IMR-90 (cell line): ENCODE measurements around the gene FAM89B. TPM values are rescaled to one million over a fixed set of nuclear protein-coding genes. Genes with fewer than 3 reads are reported as not detected.

ENCODE experiments used
- ATAC-seq: fragments of 200-7000 bp; cut with Tn5 transposase; 2 replicates; pipeline ENCODE4 v1.9.1; 2020; ENCODE audit warnings: low read depth, mild to moderate bottlenecking, moderate library complexity
- BruUV-seq: library from RNA; stranded (reverse); fragments of 400-500 nt; replicated peaks from 2 replicates; lab custom pipeline; 2021; lab: Mats Ljungman, UMichigan
- CTCF ChIA-PET: fragments of 300-600 bp; formaldehyde crosslinking; extraction: SDS; loops from one replicate; lab custom pipeline; 2021; ENCODE audit warnings: antibody characterized with exemption; lab: Yijun Ruan, JAX
- POLR2A ChIA-PET: fragments of 300-600 bp; sonication (Branson Sonifier 250); formaldehyde crosslinking; loops from one replicate; lab custom pipeline; 2022; ENCODE audit warnings: antibody characterized with exemption; ENCODE audit not compliant: unreplicated experiment; lab: Charles Lee
- DNase-seq: peaks from one replicate; pipeline ENCODE4 v3.0.0; 2013
- H2AFZ ChIP-seq: replicated peaks from 2 replicates; pipeline ENCODE3; 2013; ENCODE audit warnings: low read length, mild to moderate bottlenecking; ENCODE audit not compliant: poor library complexity
- H2AK5ac ChIP-seq: 2 replicates; pipeline ENCODE4 v1.6.1; 2013; ENCODE audit warnings: low read depth, low read length, inconsistent platforms
- H2AK9ac ChIP-seq: replicated peaks from 2 replicates; pipeline ENCODE3; 2013; ENCODE audit warnings: mild to moderate bottlenecking, low read depth, low read length, moderate library complexity; ENCODE audit not compliant: poor library complexity
- H2BK120ac ChIP-seq: 2 replicates; pipeline ENCODE4 v1.6.1; 2013; ENCODE audit warnings: low read depth, low read length, inconsistent platforms
- H2BK15ac ChIP-seq: 3 replicates; pipeline ENCODE4 v1.6.1; 2013; ENCODE audit warnings: low read depth, low read length, inconsistent platforms
- H2BK20ac ChIP-seq: 2 replicates; pipeline ENCODE4 v1.6.1; 2013; ENCODE audit warnings: low read depth, mild to moderate bottlenecking, inconsistent platforms, low read length, moderate library complexity
- H2BK5ac ChIP-seq: 2 replicates; pipeline ENCODE4 v1.6.1; 2013; ENCODE audit warnings: mild to moderate bottlenecking, low read depth, low read length, inconsistent platforms; ENCODE audit not compliant: poor library complexity, severe bottlenecking
- H3K14ac ChIP-seq: replicated peaks from 2 replicates; pipeline ENCODE4 v1.6.1; 2013; ENCODE audit warnings: low read depth, low read length, inconsistent platforms
- H3K18ac ChIP-seq: 2 replicates; pipeline ENCODE4 v1.6.1; 2013; ENCODE audit warnings: low read depth, low read length, control low read depth
- H3K23ac ChIP-seq: 2 replicates; pipeline ENCODE4 v1.6.1; 2013; ENCODE audit warnings: low read depth, low read length, inconsistent platforms
- H3K27ac ChIP-seq: 2 replicates; pipeline ENCODE4 v1.5.1; 2013; ENCODE audit warnings: mild to moderate bottlenecking, control low read depth, low read length; ENCODE audit not compliant: insufficient read depth
- H3K27me3 ChIP-seq: 2 replicates; pipeline ENCODE4 v1.6.1; 2013; ENCODE audit warnings: low read length; ENCODE audit not compliant: control insufficient read depth, insufficient read depth
- H3K36me3 ChIP-seq: 2 replicates; pipeline ENCODE4 v1.6.1; 2013; ENCODE audit warnings: low read length, mixed read lengths; ENCODE audit not compliant: control insufficient read depth, insufficient read depth
- H3K4ac ChIP-seq: 2 replicates; pipeline ENCODE4 v1.6.1; 2013; ENCODE audit warnings: low read depth, low read length, inconsistent platforms
- H3K4me1 ChIP-seq: 2 replicates; pipeline ENCODE4 v1.6.1; 2013; ENCODE audit warnings: low read length, mixed read lengths; ENCODE audit not compliant: control insufficient read depth, insufficient read depth
- H3K4me2 ChIP-seq: 2 replicates; pipeline ENCODE4 v1.6.1; 2013; ENCODE audit warnings: low read depth, mild to moderate bottlenecking, control low read depth, low read length, moderate library complexity
- H3K4me3 ChIP-seq: 2 replicates; pipeline ENCODE4 v1.5.1; 2013; ENCODE audit warnings: low read depth, mild to moderate bottlenecking, control low read depth, low read length, moderate library complexity; ENCODE audit not compliant: insufficient read depth
- H3K56ac ChIP-seq: 2 replicates; pipeline ENCODE4 v1.6.1; 2013; ENCODE audit warnings: low read length, inconsistent platforms; ENCODE audit not compliant: insufficient read depth; ENCODE audit errors: extremely low read depth
- H3K79me1 ChIP-seq, 2 experiments: 2 replicates each; pipeline ENCODE4 v1.6.1; 2013; ENCODE audit warnings: low read length in 2 of 2, inconsistent platforms in 1 of 2, low read depth in 1 of 2
- H3K9ac ChIP-seq: 2 replicates; pipeline ENCODE4 v1.6.1; 2013; ENCODE audit warnings: low read depth, low read length, control low read depth
- H3K9me1 ChIP-seq: 2 replicates; pipeline ENCODE4 v1.6.1; 2013; ENCODE audit warnings: low read length, inconsistent platforms; ENCODE audit not compliant: insufficient read depth
- H3K9me3 ChIP-seq: 2 replicates; pipeline ENCODE4 v1.6.1; 2013; ENCODE audit warnings: low read length; ENCODE audit not compliant: control insufficient read depth, insufficient read depth
- H4K20me1 ChIP-seq: 2 replicates; pipeline ENCODE4 v1.6.1; 2013; ENCODE audit warnings: low read length, inconsistent platforms; ENCODE audit not compliant: insufficient read depth
- H4K5ac ChIP-seq: 2 replicates; pipeline ENCODE4 v1.6.1; 2013; ENCODE audit warnings: mild to moderate bottlenecking, low read depth, low read length, control low read depth
- H4K8ac ChIP-seq, 2 experiments: 2 replicates each; pipeline ENCODE4 v1.6.1; 2013; ENCODE audit warnings: low read depth in 2 of 2, low read length in 2 of 2, control low read depth in 1 of 2, inconsistent platforms in 1 of 2
- H4K91ac ChIP-seq: 2 replicates; pipeline ENCODE4 v1.6.1; 2013; ENCODE audit warnings: low read depth, low read length, inconsistent platforms; ENCODE audit not compliant: insufficient read depth
- CTCF ChIP-seq: conservative IDR thresholded peaks from 2 replicates; pipeline ENCODE4 v1.5.1; 2012; ENCODE audit warnings: mild to moderate bottlenecking, low read depth, low read length, improper control_type of control experiment
- POLR2A ChIP-seq: IDR thresholded peaks from 2 replicates; pipeline ENCODE4 v1.6.1; 2012; ENCODE audit warnings: mild to moderate bottlenecking, low read depth, low read length
- WGBS, 2 experiments: methylation state at CpG; one replicate each; pipeline versions ENCODE4 v1.1.5 to v1.1.7; 2013; ENCODE audit warnings: missing lambda C conversion rate in 2 of 2; ENCODE audit not compliant: insufficient read length in 1 of 2; ENCODE audit errors: extremely low coverage in 2 of 2; 5-methylcytosine and 5-hydroxymethylcytosine counted together
- dilution Hi-C: fragments of 300-500 bp; cut with HindIII; formaldehyde crosslinking; loops from one replicate; pipeline ENCODE4 v1.14.3; 2018; ENCODE audit warnings: low sequenced_read_pairs; ENCODE audit not compliant: unreplicated experiment
- in situ Hi-C: fragments of 300-500 bp; cut with MboI; formaldehyde crosslinking; loops from 3 replicates; pipeline ENCODE4 v1.14.3; 2019; ENCODE audit warnings: low sequenced_read_pairs, inconsistent platforms, mixed read lengths
- intact Hi-C: fragments of 100-400 bp; cut with micrococcal nuclease; formaldehyde crosslinking; loops from 2 replicates; pipeline ENCODE4 v1.10.0; 2022
- polyA plus RNA-seq, 3 experiments: library from polyadenylated mRNA; depleted of rRNA; stranded (reverse); fragments of >200 nt; gene quantifications; 2 replicates each; pipeline ENCODE4 v1.2.3, GENCODE V29; 2012; ENCODE audit warnings: low replicate concordance in 1 of 3
- total RNA-seq: library from RNA; depleted of rRNA; stranded (reverse); fragments of >200 nt; gene quantifications from 2 replicates; pipeline ENCODE4 v1.2.3, GENCODE V29; 2012

FAM89B gene
- total and polyA plus RNA-seq, 2 of the 4 experiments (the other 2 are of a cell fraction) = 12.0 to 65.5 TPM

DNA sequence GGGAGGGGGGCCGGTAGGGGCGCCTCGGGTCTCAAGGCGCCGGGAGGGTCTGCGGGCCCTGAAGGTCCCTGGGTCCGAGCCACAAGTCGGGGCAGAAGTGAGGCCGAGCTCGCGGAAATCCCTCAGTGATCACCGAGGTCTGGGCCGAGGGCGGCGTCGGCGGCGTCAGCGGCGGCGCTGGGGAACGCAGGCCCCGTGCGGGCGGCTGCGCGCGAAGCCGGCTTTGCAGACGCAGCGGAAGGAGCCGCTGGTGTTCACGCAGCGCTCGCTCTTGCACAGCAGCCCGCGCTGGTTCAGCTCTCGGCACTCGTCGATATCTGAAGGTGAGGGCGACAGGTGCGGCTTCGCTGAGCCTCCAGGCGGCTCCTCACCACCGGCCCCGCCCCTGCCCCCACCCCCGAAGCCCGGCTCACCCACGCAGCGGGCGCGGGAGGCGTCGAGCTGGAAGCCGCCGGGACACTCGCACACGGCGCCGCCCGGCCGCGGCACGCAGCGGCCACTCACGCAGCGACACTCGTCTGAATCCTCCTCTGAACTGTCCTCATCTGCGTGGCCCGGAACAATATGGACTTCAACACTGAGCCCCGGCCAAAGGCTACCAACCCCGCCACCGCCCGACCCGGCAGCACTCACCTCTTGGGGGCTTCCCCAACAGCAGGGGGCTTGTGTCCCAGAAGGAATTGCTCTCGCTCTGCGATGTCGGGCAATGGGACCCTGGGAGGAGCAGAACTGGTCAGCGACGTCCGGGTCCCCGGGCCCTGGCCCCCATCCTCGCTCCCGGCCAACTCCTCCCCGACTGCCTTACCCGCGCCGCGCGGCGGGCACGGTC lies 33.2 kb upstream of the FAM89B start:
- no peak for DNase-seq
- Histone ChIP-seq H2BK5ac (no peak overlapping the region), H2BK20ac (no peak overlapping the region), H3K9me3 (no peaks in the 10 kb centered on the region), H4K8ac (no peak overlapping the region), H3K27me3 (no peaks in the 10 kb centered on the region), H3K79me1 (peaks cover 0 to 14% of the 10 kb centered on the region in 2 experiments; a peak in 3 of 4 replicates), H3K4me1 (peaks cover 5% of the 10 kb centered on the region; the same call in 1 of the 2 replicates), H3K23ac (no peak overlapping the region), H2BK120ac (no peak overlapping the region), H2BK15ac (no peak overlapping the region), H3K18ac (no peak overlapping the region), H3K27ac (no peak overlapping the region), H4K91ac (no peak overlapping the region), H2AK5ac (no peak overlapping the region), H2AK9ac (peak overlapping the region; percentile 94), H3K4me3 (no peak overlapping the region), H4K5ac (no peak overlapping the region), H3K4me2 (no peak overlapping the region), H3K36me3 (peaks cover 50% of the 10 kb centered on the region), H3K4ac (no peak overlapping the region), H3K9ac (no peak overlapping the region), H4K20me1 (peaks cover 20% of the 10 kb centered on the region), H2AFZ (no peak overlapping the region), H3K14ac (no peak overlapping the region), H3K9me1 (no peaks in the 10 kb centered on the region; the same call in 1 of the 2 replicates), H3K56ac (no peak overlapping the region)
- TF ChIP-seq CTCF (no peak), POLR2A (0 out of 2 replicates have a peak, but pooled peaks have one; percentile 16)
- no peak for ATAC-seq
- POLR2A ChIA-PET = no interaction called here
- intact Hi-C loops (no loop called here), dilution Hi-C loops (no loop called here), in situ Hi-C loops (no loop called here)
- BruUV-seq = TSS peak; percentile 84
- CTCF ChIA-PET = interaction anchor here (2.3 to 2.8 kb wide), 3 partner anchors 31 to 55 kb away, joined by 9 to 15 read pairs (median 9); partner anchors contain the start of genes FAM89B and ZNRD2
- WGBS, 2 experiments = 75% methylated on average over 61 of the region's 92 CpGs; no CpG with 5 or more reads in 1 of the 2 experiments
